H1 (cell line): Measurements from ENCODE around the gene LLGL1. TPM values are rescaled to one million over a fixed set of nuclear protein-coding genes. Genes with fewer than 3 reads are reported as not detected.

Experiments used
- CTCF ChIA-PET: fragments of 300-600 bp; sonication (Branson Sonifier 250); formaldehyde crosslinking; loops from one replicate; lab custom pipeline; 2021; ENCODE audit not compliant: partially characterized antibody; lab: Charles Lee
- POLR2A ChIA-PET: fragments of 300-600 bp; sonication (Branson Sonifier 250); formaldehyde crosslinking; loops from one replicate; lab custom pipeline; 2021; ENCODE audit warnings: inconsistent platforms; ENCODE audit not compliant: partially characterized antibody; lab: Charles Lee
- DNase-seq, 2 experiments: peaks; one replicate each; pipeline versions ENCODE4 v3.0.0 to v3.0.0-alpha.2; 2010 to 2022; ENCODE audit warnings: low spot score in 2 of 2, low read depth in 1 of 2, mixed read lengths in 1 of 2
- FAIRE-seq: peaks from 2 replicates; lab custom pipeline; 2011; peaks lifted over from hg19 to GRCh38; lab: Jason Lieb, UNC
- H2AFZ ChIP-seq: 2 replicates; pipeline ENCODE4 v1.8.1; 2012; ENCODE audit warnings: low read length, inconsistent platforms
- H2AK5ac ChIP-seq: 2 replicates; pipeline ENCODE4 v1.6.1; 2013; ENCODE audit warnings: low read depth, low read length
- H2BK120ac ChIP-seq: replicated peaks from 2 replicates; pipeline ENCODE3; 2013; ENCODE audit warnings: low read depth, low read length, inconsistent platforms
- H2BK12ac ChIP-seq: 2 replicates; pipeline ENCODE4 v1.6.1; 2013; ENCODE audit warnings: low read depth, low read length
- H2BK15ac ChIP-seq: 2 replicates; pipeline ENCODE4 v1.6.1; 2013; ENCODE audit warnings: low read length
- H2BK20ac ChIP-seq: 2 replicates; pipeline ENCODE4 v1.6.1; 2013; ENCODE audit warnings: low read length
- H2BK5ac ChIP-seq: 2 replicates; pipeline ENCODE4 v1.6.1; 2013; ENCODE audit warnings: low read depth, low read length
- H3K14ac ChIP-seq: 2 replicates; pipeline ENCODE4 v1.6.1; 2013; ENCODE audit warnings: inconsistent platforms; ENCODE audit not compliant: insufficient read length
- H3K18ac ChIP-seq: 2 replicates; pipeline ENCODE4 v1.6.1; 2013; ENCODE audit warnings: low read length; ENCODE audit errors: extremely low read depth
- H3K23ac ChIP-seq: 2 replicates; pipeline ENCODE4 v1.6.1; 2013; ENCODE audit warnings: inconsistent platforms; ENCODE audit not compliant: insufficient read length
- H3K23me2 ChIP-seq: 2 replicates; pipeline ENCODE4 v1.6.1; 2013; ENCODE audit warnings: low read depth, low read length
- H3K27ac ChIP-seq: 2 replicates; pipeline ENCODE4 v1.6.1; 2011; ENCODE audit warnings: low read depth, low read length, inconsistent platforms
- H3K27me3 ChIP-seq, 4 experiments: replicated peaks in 1 of 4; 1 replicate in 1 of 4; 2 replicates in 3 of 4; pipeline versions ENCODE4 v1.6.1 to v1.8.1; 2011 to 2013; ENCODE audit warnings: low read length in 3 of 4, mild to moderate bottlenecking in 3 of 4, inconsistent platforms in 2 of 4, mixed read lengths in 2 of 4, moderate library complexity in 1 of 4; ENCODE audit not compliant: control insufficient read depth in 3 of 4, insufficient read depth in 3 of 4; ENCODE audit errors: extremely low read depth in 1 of 4
- H3K36me3 ChIP-seq, 4 experiments: 2 replicates each; pipeline versions ENCODE4 v1.6.1 to v1.8.1; 2011 to 2013; ENCODE audit warnings: mild to moderate bottlenecking in 4 of 4, low read length in 3 of 4, moderate library complexity in 2 of 4, control low read depth in 1 of 4, inconsistent platforms in 1 of 4; ENCODE audit not compliant: insufficient read depth in 4 of 4, control insufficient read depth in 2 of 4
- H3K4ac ChIP-seq: replicated peaks from 2 replicates; pipeline ENCODE3; 2013; ENCODE audit warnings: low read length, low read depth, mixed read lengths, inconsistent platforms; ENCODE audit not compliant: insufficient read length
- H3K4me1 ChIP-seq, 4 experiments: replicated peaks in 1 of 4; 1 replicate in 1 of 4; 2 replicates in 3 of 4; pipeline versions ENCODE4 v1.6.1 to v1.8.1; 2011 to 2013; ENCODE audit warnings: low read length in 3 of 4, inconsistent platforms in 2 of 4, mixed read lengths in 1 of 4; ENCODE audit not compliant: insufficient read depth in 4 of 4, control insufficient read depth in 3 of 4
- H3K4me2 ChIP-seq, 2 experiments: 2 replicates each; pipeline versions ENCODE4 v1.6.1 to v1.8.1; 2011 to 2013; ENCODE audit warnings: low read depth in 2 of 2, low read length in 2 of 2, control low read depth in 1 of 2, inconsistent platforms in 1 of 2, mild to moderate bottlenecking in 1 of 2; ENCODE audit not compliant: insufficient read depth in 1 of 2
- H3K4me3 ChIP-seq, 4 experiments: fragments of 200-600, 300-600 bp in 1 of 4; sonication (generic), shearing (Covaris generic), sonication (Bioruptor Twin) in 1 of 4; 2 replicates each; pipeline versions ENCODE4 v1.5.1 to v1.8.1; 2011 to 2016; ENCODE audit warnings: low read length in 4 of 4, low read depth in 3 of 4, control low read depth in 2 of 4, inconsistent platforms in 2 of 4, mild to moderate bottlenecking in 2 of 4, mixed read lengths in 1 of 4, moderate library complexity in 1 of 4; ENCODE audit not compliant: insufficient read depth in 2 of 4; ENCODE audit errors: extremely low read depth in 1 of 4
- H3K56ac ChIP-seq: replicated peaks from 2 replicates; pipeline ENCODE3; 2013; ENCODE audit warnings: low read depth, mild to moderate bottlenecking, mixed read lengths, low read length, inconsistent platforms; ENCODE audit not compliant: insufficient read length
- H3K79me1 ChIP-seq: 2 replicates; pipeline ENCODE4 v1.6.1; 2013; ENCODE audit warnings: low read depth, low read length, control low read depth
- H3K79me2 ChIP-seq, 2 experiments: 2 replicates each; pipeline versions ENCODE4 v1.6.1 to v1.8.1; 2012 to 2013; ENCODE audit warnings: low read length in 2 of 2, mild to moderate bottlenecking in 2 of 2, inconsistent platforms in 1 of 2; ENCODE audit not compliant: insufficient read depth in 2 of 2, control insufficient read depth in 1 of 2
- H3K9ac ChIP-seq, 4 experiments: replicated peaks in 1 of 4; 1 replicate in 1 of 4; 2 replicates in 3 of 4; pipeline versions ENCODE4 v1.6.1 to v1.8.1; 2011 to 2013; ENCODE audit warnings: low read depth in 3 of 4, low read length in 3 of 4, control low read depth in 2 of 4, mild to moderate bottlenecking in 2 of 4, moderate library complexity in 2 of 4, inconsistent platforms in 1 of 4; ENCODE audit errors: extremely low read depth in 1 of 4
- H3K9me3 ChIP-seq, 2 experiments: 2 replicates each; pipeline versions ENCODE4 v1.6.1 to v1.8.1; 2012 to 2013; ENCODE audit warnings: mild to moderate bottlenecking in 2 of 2, moderate library complexity in 2 of 2, control low read depth in 1 of 2, inconsistent platforms in 1 of 2, low read depth in 1 of 2, low read length in 1 of 2, mixed read lengths in 1 of 2; ENCODE audit not compliant: insufficient read depth in 2 of 2
- H4K20me1 ChIP-seq, 2 experiments: replicated peaks in 1 of 2; 2 replicates each; pipeline versions ENCODE3 to v1.8.1; 2011 to 2013; ENCODE audit warnings: inconsistent platforms in 2 of 2, low read length in 2 of 2, mild to moderate bottlenecking in 1 of 2; ENCODE audit not compliant: insufficient read depth in 2 of 2, control insufficient read depth in 1 of 2
- H4K5ac ChIP-seq: 2 replicates; pipeline ENCODE4 v1.6.1; 2013; ENCODE audit warnings: low read length, low read depth, mixed read lengths, inconsistent platforms; ENCODE audit not compliant: insufficient read length
- H4K8ac ChIP-seq: 2 replicates; pipeline ENCODE4 v1.8.0; 2013; ENCODE audit warnings: mild to moderate bottlenecking, moderate library complexity, low read length, inconsistent platforms; ENCODE audit not compliant: insufficient read depth; ENCODE audit errors: extremely low read depth
- H4K91ac ChIP-seq: replicated peaks from 2 replicates; pipeline ENCODE3; 2013; ENCODE audit warnings: low read length, mixed read lengths, inconsistent platforms; ENCODE audit not compliant: insufficient read length
- WGBS, 2 experiments: shearing (Covaris generic) in 1 of 2; methylation state at CpG; one replicate each; pipeline versions ENCODE4 v1.1.6 to v1.1.7; 2013 to 2015; ENCODE audit warnings: low lambda C conversion rate in 2 of 2, mixed read lengths in 2 of 2, inconsistent platforms in 1 of 2, low coverage in 1 of 2, missing lambda C conversion rate in 1 of 2; ENCODE audit not compliant: insufficient replicate concordance in 2 of 2, insufficient coverage in 1 of 2, insufficient read length in 1 of 2; ENCODE audit errors: extremely low coverage in 1 of 2, missing lambda C conversion rate in 1 of 2; 5-methylcytosine and 5-hydroxymethylcytosine counted together
- polyA plus RNA-seq, 7 experiments: library from polyadenylated mRNA; depleted of rRNA in 3 of 7; stranded (reverse) in 5 of 7; unstranded in 2 of 7; fragments of >200 nt in 5 of 7; fragments of 200-250 nt in 2 of 7; gene quantifications; 1 replicate in 5 of 7; 2 replicates in 1 of 7; 4 replicates in 1 of 7; pipeline versions ENCODE4 v1.2.1 to v1.2.3, GENCODE V29; 2011 to 2013; ENCODE audit warnings: missing spikeins in 2 of 7, mixed read lengths in 2 of 7
- total RNA-seq: library from RNA; stranded (reverse); fragmentation: NEBNext Ultra II Directional; extraction: Animal tissue kit (Norgen Biotek cat#: 25700); gene quantifications from 2 replicates; pipeline ENCODE4 v1.2.1, GENCODE V29; 2021

Gene LLGL1
- total and polyA plus RNA-seq, 2 of the 8 experiments (the other 6 are each of a cell fraction or from before 2014, with no cell fraction given), result 71.3 to 107 TPM

- peaks cover 41 to 86% (median 69%) of the 10 kb centered on the region in 4 experiments for H3K36me3 ChIP-seq
- peaks cover 3 to 12% of the 10 kb centered on the region in 2 experiments for H4K20me1 ChIP-seq
- no peak overlapping the region for H4K8ac ChIP-seq
- H2BK15ac ChIP-seq, result no peak overlapping the region
- H3K14ac ChIP-seq, result no peak overlapping the region
- 92% methylated on average over 6 of the region's 6 CpGs; no CpG with 5 or more reads in 1 of the 2 experiments for WGBS, 2 experiments
- no peak overlapping the region for H3K27ac ChIP-seq
- H3K18ac ChIP-seq, result no peak overlapping the region
- no peak for DNase-seq
- H2BK5ac ChIP-seq, result no peak overlapping the region
- H2BK12ac ChIP-seq, result no peak overlapping the region
- no peaks in the 10 kb centered on the region for H3K9me3 ChIP-seq
- H2AFZ ChIP-seq, result no peak overlapping the region
- no peaks in the 10 kb centered on the region for H3K4me1 ChIP-seq
- H3K23ac ChIP-seq, result no peak overlapping the region
- H3K23me2 ChIP-seq, result no peaks in the 10 kb centered on the region
- no peak overlapping the region for H4K5ac ChIP-seq
- FAIRE-seq, result no peak
- no peak overlapping the region for H4K91ac ChIP-seq
- H3K4me2 ChIP-seq, result no peak overlapping the region
- H2BK120ac ChIP-seq, result no peak overlapping the region
- H3K27me3 ChIP-seq, result no peaks in the 10 kb centered on the region
- no peak overlapping the region for H2BK20ac ChIP-seq
- no peak overlapping the region for H3K4me3 ChIP-seq
- H2AK5ac ChIP-seq, result no peak overlapping the region
- H3K79me1 ChIP-seq, result no peaks in the 10 kb centered on the region
- no peak overlapping the region for H3K56ac ChIP-seq
- POLR2A ChIA-PET, result interaction anchor here (1.6 to 2.0 kb wide), 2 partner anchors 11 to 18 kb away, joined by 4 to 6 read pairs; no protein-coding TSS in a partner anchor
- no peaks in the 10 kb centered on the region for H3K79me2 ChIP-seq
- no peak overlapping the region for H3K9ac ChIP-seq
- no peak overlapping the region for H3K4ac ChIP-seq
- CTCF ChIA-PET, result interaction anchor here (2.2 kb wide), 1 partner anchor 26 kb away, joined by 4 read pairs; no protein-coding TSS in a partner anchor
These were observed 56.4 kb downstream of the LLGL1 start for GRCh38 chr17:18281788-18282187.
